C4-2B (cell line): Measurements from ENCODE around the gene HOXD1.

Experiments
- H3K27ac ChIP-seq: fragments of 450-650 bp; 2 replicates; pipeline ENCODE4 v1.5.1; 2017
- ZFX ChIP-seq: fragments of 450-650 bp; IDR thresholded peaks from 2 replicates; pipeline ENCODE4 v1.6.1; 2017
- TF ChIP-seq, protein P1 (sequence below): fragments of 450-650 bp; conservative IDR thresholded peaks from 2 replicates; pipeline ENCODE4 v1.5.1; 2017; ENCODE audit warnings: mild to moderate bottlenecking

The HOXD1 gene

DNA sequence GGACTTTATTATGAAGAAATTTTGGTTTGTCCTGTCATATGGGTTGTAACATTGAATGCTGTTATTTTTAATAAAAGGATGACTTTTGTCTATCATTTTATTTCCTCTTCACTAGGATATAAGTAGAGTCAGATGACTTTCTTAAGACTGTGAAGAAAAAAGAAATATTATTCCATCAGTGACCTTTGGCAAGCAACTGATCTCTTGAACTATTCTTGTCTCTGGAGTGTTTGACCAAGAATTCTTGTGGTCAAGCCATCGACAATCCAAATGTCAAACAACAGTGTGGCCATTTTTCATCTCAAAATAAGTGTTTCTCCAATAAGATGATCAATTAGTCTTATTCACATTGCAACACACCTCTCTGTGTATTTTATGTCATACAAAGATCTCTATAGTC is 24.9 kb downstream of the HOXD1 start:
- no peak overlapping the region for H3K27ac ChIP-seq
- TF ChIP-seq, protein P1, sequence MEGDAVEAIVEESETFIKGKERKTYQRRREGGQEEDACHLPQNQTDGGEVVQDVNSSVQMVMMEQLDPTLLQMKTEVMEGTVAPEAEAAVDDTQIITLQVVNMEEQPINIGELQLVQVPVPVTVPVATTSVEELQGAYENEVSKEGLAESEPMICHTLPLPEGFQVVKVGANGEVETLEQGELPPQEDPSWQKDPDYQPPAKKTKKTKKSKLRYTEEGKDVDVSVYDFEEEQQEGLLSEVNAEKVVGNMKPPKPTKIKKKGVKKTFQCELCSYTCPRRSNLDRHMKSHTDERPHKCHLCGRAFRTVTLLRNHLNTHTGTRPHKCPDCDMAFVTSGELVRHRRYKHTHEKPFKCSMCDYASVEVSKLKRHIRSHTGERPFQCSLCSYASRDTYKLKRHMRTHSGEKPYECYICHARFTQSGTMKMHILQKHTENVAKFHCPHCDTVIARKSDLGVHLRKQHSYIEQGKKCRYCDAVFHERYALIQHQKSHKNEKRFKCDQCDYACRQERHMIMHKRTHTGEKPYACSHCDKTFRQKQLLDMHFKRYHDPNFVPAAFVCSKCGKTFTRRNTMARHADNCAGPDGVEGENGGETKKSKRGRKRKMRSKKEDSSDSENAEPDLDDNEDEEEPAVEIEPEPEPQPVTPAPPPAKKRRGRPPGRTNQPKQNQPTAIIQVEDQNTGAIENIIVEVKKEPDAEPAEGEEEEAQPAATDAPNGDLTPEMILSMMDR, result no peak
- TF ChIP-seq ZFX, result no peak

DNA sequence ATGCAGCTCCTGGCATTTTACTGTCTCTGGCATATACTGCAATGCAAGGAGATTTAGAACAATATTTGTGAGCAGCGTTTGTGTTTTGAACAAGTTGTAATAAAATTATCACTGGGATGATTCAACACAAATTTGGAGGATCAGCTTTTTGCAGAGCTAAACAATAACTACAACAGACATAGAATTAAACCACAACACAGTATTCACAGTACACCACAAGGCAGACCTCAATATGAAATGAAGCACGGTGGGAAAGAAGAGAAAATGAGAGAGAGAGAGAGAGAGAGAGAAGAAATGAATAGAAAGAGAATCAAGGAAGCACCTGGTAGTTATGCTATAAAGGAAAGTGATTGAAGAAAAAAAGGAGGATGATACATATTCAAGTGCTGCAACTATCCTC is 39.4 kb downstream of the HOXD1 start:
- H3K27ac ChIP-seq, result no peak overlapping the region
- TF ChIP-seq, protein P1, result no peak
- TF ChIP-seq ZFX, result no peak

DNA sequence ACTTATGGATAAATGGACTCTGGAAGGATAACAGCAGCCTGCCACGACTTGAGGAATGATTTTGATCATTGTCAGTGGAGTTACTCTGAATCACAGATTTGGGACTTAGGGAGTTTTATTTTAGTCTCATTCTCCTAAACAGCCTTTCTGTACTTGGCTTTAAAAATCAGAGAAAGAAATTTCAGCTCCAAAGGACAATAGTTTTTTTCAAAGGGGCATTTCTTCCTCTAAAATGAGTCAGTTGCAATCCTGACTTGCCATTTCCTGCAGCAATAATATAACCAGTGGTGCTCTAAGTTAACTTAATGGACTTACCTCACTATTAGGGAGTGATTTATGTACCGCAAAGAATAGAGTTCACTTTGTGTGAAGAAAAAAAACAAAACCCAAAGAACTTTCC is 45.7 kb downstream of the HOXD1 start:
- H3K27ac ChIP-seq, result no peak overlapping the region
- TF ChIP-seq, protein P1, result no peak
- no peak for TF ChIP-seq ZFX

DNA sequence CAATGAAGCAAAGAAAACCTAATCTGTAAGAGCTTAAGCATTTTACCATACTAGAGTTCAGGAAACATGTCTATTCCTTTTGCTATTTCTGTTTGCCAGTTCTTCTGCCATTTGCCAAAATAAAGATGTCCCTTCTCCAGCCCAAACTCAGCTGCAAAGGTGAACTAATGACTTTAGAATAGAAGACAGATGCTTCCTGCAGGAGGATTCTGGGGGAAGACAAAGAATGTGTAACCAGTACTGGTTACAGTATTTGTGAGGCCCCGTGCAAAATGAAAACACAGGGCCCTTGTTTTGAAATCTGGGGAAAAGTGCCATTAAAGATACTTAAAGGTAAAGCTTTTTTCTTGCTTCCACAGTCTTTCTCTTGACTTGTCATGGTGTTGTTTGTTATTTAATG is 46.5 kb downstream of the HOXD1 start:
- TF ChIP-seq ZFX, result no peak
- TF ChIP-seq, protein P1, result no peak
- no peak overlapping the region for H3K27ac ChIP-seq

DNA sequence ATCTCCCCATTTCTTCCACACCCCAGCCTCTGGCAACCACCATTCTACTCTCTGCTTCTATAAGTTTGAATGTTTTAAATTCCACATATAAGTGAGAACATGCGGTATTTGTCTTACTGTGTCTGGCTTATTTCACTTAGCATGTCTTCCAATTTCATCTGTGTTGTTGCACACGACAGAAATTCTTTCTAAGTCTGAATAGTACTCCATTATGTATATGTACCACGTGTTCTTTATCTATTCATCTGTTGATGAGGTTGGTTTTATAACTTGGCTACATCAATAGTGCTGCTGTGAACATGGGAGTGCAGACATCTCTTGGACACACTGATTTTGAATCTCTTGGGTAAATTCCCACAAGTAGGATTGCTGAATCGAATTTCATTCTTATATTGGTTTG is 49.0 kb downstream of the HOXD1 start:
- H3K27ac ChIP-seq, result no peak overlapping the region
- TF ChIP-seq, protein P1, result no peak
- TF ChIP-seq ZFX, result no peak

DNA sequence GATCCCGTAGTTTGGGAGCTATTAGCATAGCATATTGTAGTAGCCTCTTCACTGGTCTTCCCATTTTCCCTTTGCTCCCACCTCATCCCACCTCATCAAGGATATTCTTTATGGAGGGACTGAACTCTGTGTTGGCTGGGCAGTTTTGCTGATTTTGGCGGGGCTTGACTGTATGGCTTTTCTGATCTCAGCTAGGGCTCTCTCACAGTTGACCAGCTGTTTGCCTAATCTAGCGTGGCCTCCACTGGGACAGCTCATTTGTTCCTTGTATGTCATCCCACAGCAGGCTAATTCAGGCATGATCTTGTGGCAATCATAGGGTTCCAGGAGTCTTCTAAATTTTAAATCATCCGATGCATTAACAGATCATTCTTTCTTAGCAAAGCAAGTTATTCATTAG is 50.6 kb downstream of the HOXD1 start:
- no peak overlapping the region for H3K27ac ChIP-seq
- TF ChIP-seq, protein P1, result no peak
- TF ChIP-seq ZFX, result no peak

DNA sequence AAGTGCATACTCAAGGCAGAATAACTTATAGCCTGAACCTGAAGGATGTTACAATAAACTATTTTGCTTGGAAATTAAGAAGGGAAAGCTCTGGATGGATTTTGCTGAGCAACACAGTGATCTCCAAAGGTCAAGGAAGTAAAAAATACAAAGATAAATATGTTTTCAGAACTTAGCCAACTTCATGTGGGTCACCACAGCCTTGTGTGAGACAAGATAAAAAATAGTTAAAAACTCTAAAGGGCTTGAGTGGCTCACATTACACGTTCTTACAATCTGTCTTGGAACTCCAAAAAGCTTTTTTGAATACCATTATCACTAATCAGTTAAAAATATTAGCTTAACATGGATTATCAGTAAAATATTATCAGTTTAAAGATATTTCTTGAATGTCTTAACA is 51.8 kb downstream of the HOXD1 start:
- TF ChIP-seq ZFX, result no peak
- TF ChIP-seq, protein P1, result no peak
- H3K27ac ChIP-seq, result no peak overlapping the region
